Measurements from ENCODE around the gene C10orf143.

DNA sequence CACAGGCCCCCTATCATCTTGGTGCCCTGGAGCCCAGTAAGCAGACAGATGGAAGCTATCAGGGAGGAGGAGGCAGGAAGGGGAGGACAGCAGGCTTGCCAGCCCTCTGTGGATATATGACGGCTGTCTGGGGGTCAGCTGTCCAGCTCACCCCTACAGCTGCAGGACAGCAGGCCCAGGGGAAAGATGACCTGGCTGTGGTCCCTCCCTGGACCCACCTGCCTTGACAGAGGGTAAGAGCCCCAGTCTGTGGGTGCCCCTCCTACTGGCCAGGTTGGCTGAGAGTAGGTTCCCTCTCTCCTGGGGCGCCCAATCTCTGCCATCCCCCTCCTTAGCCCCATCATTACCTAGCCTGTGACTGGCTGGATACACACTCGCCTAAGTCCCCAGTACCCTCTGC is 62.5 kb downstream of the C10orf143 start:
- TF ChIP-seq TAF1 (IDR thresholded peaks at IDR 0.05; ENCODE audit: low read depth, low read length), result no peak
- TF ChIP-seq POLR2A (IDR thresholded peaks at IDR 0.05; ENCODE audit: low read depth, low read length), result no peak
- TF ChIP-seq POLR2AphosphoS5 (IDR thresholded peaks at IDR 0.05; ENCODE audit: low read depth, low read length), result no peak
- TF ChIP-seq PAX5 (IDR thresholded peaks at IDR 0.05; ENCODE audit: insufficient read depth, low read length, severe bottlenecking), result no peak
- TF ChIP-seq SPI1 (IDR thresholded peaks at IDR 0.05; ENCODE audit: low read depth, low read length), result no peak
